HG02610 (cell line): Measurements from ENCODE around the gene SLC26A11.
"Not testable (repeated sequence)": the region's sequence is repeated elsewhere in the genome, so short reads cannot be mapped to it uniquely, and the experiment has no call there.

ENCODE experiments used
- ATAC-seq: cut with Tn5 transposase; IDR thresholded peaks from one replicate; pipeline ENCODE4 v1.9.1; 2021; ENCODE audit warnings: mild to moderate bottlenecking, moderate library complexity; ENCODE audit not compliant: unreplicated experiment

SLC26A11 gene

DNA sequence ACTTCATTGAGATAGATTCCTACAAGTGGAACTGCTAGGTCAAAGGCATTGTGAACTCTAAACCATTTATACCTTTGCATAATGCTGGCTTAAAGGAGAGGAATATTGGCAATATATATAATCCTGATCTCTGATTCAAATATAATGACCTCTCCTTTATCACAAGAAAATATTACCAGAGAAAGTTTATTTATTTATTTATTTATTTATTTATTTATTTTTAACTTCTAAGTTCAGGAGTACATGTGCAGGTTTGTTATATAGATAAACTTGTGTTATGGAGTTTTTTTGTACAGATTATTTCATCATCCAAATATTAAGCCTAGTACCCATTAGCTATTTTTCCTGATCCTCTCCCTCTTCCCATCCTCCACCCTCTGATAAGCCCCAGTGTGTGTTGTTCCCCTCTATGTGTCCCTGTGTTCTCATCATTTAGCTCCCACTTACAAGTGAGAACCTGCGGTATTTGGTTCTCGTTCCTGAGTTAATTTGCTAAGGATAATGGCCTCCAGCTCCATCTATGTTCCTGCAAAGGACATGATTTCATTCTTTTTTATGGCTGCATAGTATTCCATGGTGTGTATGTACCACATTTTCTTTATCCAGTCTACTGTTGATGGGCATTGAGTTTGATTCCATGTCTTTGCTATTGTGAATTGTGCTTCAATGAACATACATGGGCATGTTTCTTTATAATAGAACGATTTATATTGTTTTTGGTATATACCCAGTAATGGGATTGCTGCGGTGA, 79.3 kb downstream of the SLC26A11 start:
- not testable (repeated sequence) for ATAC-seq

DNA sequence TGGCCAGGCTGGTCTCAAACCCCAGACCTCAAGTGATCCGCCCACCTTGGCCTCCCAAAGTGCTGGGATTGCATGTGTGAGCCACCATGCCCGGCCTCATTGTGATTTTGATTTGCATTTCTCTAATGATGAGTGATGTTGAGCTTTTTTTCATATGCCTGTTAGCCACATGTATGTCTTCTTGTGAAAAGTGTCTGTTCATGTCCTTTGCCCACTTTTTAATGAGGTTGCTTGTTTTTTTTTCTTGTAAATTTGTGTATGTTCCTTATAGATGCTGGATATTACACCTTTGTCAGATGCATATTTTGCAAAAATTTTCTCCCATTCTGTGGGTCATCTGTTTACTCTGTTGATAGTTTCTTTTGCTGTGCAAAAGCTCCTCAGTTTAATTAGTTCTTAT, 80.5 kb downstream of the SLC26A11 start:
- not testable (repeated sequence) for ATAC-seq
